K562 (cell line): ENCODE measurements around the gene ENO2. TPM values are rescaled to one million over a fixed set of nuclear protein-coding genes. Genes with fewer than 3 reads are reported as not detected.
"Not testable (repeated sequence)": the region's sequence is repeated elsewhere in the genome, so short reads cannot be mapped to it uniquely, and the experiment has no call there.

Experiments used
- ATAC-seq: fragments of 200-7000 bp; cut with Tn5 transposase; 3 replicates; pipeline ENCODE4 v1.9.1; 2020; ENCODE audit warnings: moderate library complexity
- BruUV-seq: library from RNA; stranded (reverse); fragments of 400-500 nt; replicated peaks from 2 replicates; lab custom pipeline; 2021; lab: Mats Ljungman, UMichigan
- CTCF ChIA-PET: fragments of 300-600 bp; formaldehyde crosslinking; extraction: SDS; loops from one replicate; lab custom pipeline; 2021; ENCODE audit warnings: low intra/inter-chr PET ratio; lab: Yijun Ruan, JAX
- POLR2A ChIA-PET: fragments of 300-600, 350-650 bp; sonication (Branson Sonifier 250); formaldehyde crosslinking; extraction: SDS; loops from one replicate; lab custom pipeline; 2021; ENCODE audit warnings: antibody characterized with exemption, inconsistent platforms; lab: Yijun Ruan, JAX
- DNase-seq, 4 experiments: peaks; one replicate each; pipeline versions ENCODE4 v3.0.0 to v3.0.0-alpha.2; 2011 to 2018; ENCODE audit warnings: low spot score in 3 of 4, mixed read lengths in 3 of 4; ENCODE audit errors: extremely low read depth in 1 of 4
- FAIRE-seq: peaks from 2 replicates; lab custom pipeline; 2011; peaks lifted over from hg19 to GRCh38; lab: Jason Lieb, UNC
- H2AFZ ChIP-seq: 2 replicates; pipeline ENCODE4 v1.6.0; 2011; ENCODE audit warnings: low read depth, low read length, control low read depth, inconsistent platforms
- H3K27ac ChIP-seq: fragments of 200-600 bp; 3 replicates; pipeline ENCODE4 v1.8.0; 2011; ENCODE audit warnings: low read depth, mild to moderate bottlenecking, control low read depth, inconsistent platforms, low read length, moderate library complexity, mixed read lengths; ENCODE audit errors: extremely low read depth
- H3K27me3 ChIP-seq, 2 experiments: fragments of 300-600 bp in 1 of 2; 2 replicates in 1 of 2; 3 replicates in 1 of 2; pipeline versions ENCODE4 v1.6.0 to v1.8.0; 2011; ENCODE audit warnings: inconsistent platforms in 2 of 2, low read length in 2 of 2, mild to moderate bottlenecking in 1 of 2, mixed read lengths in 1 of 2, moderate library complexity in 1 of 2; ENCODE audit not compliant: control insufficient read depth in 2 of 2, insufficient read depth in 2 of 2
- H3K36me3 ChIP-seq: fragments of 300-600 bp; 3 replicates; pipeline ENCODE4 v1.8.0; 2011; ENCODE audit warnings: mild to moderate bottlenecking, low read length, inconsistent platforms; ENCODE audit not compliant: control insufficient read depth, insufficient read depth
- H3K4me1 ChIP-seq, 2 experiments: fragments of 200-600 bp in 1 of 2; replicated peaks in 1 of 2; 2 replicates in 1 of 2; 3 replicates in 1 of 2; pipeline versions ENCODE4 v1.5.1 to v1.8.0; 2011; ENCODE audit warnings: inconsistent platforms in 2 of 2, low read length in 2 of 2, mild to moderate bottlenecking in 1 of 2, mixed read lengths in 1 of 2, moderate library complexity in 1 of 2; ENCODE audit not compliant: control insufficient read depth in 2 of 2, insufficient read depth in 2 of 2
- H3K4me2 ChIP-seq: 2 replicates; pipeline ENCODE4 v1.6.1; 2011; ENCODE audit warnings: low read length, control low read depth, inconsistent platforms, mixed read lengths; ENCODE audit not compliant: insufficient read depth
- H3K4me3 ChIP-seq: fragments of 200-600 bp; sonication (generic), shearing (Covaris generic); 2 replicates; pipeline ENCODE4 v1.5.1; 2016; ENCODE audit warnings: control low read depth, inconsistent platforms
- H3K79me2 ChIP-seq: fragments of 200-600 bp; 3 replicates; pipeline ENCODE4 v1.8.0; 2011; ENCODE audit warnings: low read length, inconsistent platforms; ENCODE audit not compliant: control insufficient read depth, insufficient read depth
- H3K9ac ChIP-seq, 2 experiments: 2 replicates each; pipeline versions ENCODE4 v1.6.0 to v1.6.1; 2011; ENCODE audit warnings: low read depth in 2 of 2, low read length in 2 of 2, control low read depth in 1 of 2, inconsistent platforms in 1 of 2, mild to moderate bottlenecking in 1 of 2, mixed read lengths in 1 of 2; ENCODE audit not compliant: insufficient read depth in 1 of 2
- H3K9me1 ChIP-seq: one replicate; pipeline ENCODE4 v1.6.0; 2011; ENCODE audit warnings: inconsistent platforms, mild to moderate bottlenecking, low read length, moderate library complexity; ENCODE audit not compliant: control insufficient read depth, insufficient read depth
- H3K9me3 ChIP-seq: replicated peaks from 2 replicates; pipeline ENCODE4 v1.5.1; 2011; ENCODE audit warnings: low read depth, low read length, inconsistent platforms; ENCODE audit not compliant: control insufficient read depth, insufficient read depth
- H4K20me1 ChIP-seq: replicated peaks from 2 replicates; pipeline ENCODE4 v1.6.1; 2011; ENCODE audit warnings: low read length, inconsistent platforms, mixed read lengths; ENCODE audit not compliant: control insufficient read depth, insufficient read depth
- ARNT ChIP-seq, 2 experiments: fragments of 450-650 bp; IDR thresholded peaks; 2 replicates each; pipeline ENCODE4 v1.6.1; 2016; ENCODE audit warnings: mild to moderate bottlenecking in 1 of 2
- BHLHE40 ChIP-seq: IDR thresholded peaks from 2 replicates; pipeline ENCODE4 v1.6.1; 2011; ENCODE audit warnings: low read length, improper control_type of control experiment
- CBFA2T3 ChIP-seq: fragments of 450-650 bp; IDR thresholded peaks from 2 replicates; pipeline ENCODE4 v1.6.1; 2017
- HNRNPLL ChIP-seq: fragments of 200-400 bp; formaldehyde crosslinking; IDR thresholded peaks from 2 replicates; pipeline ENCODE4 v1.6.1; 2017; ENCODE audit warnings: low read length, low read depth, mild to moderate bottlenecking; ENCODE audit not compliant: poor library complexity, severe bottlenecking
- NFATC3 ChIP-seq: fragments of 450-650 bp; IDR thresholded peaks from 2 replicates; pipeline ENCODE4 v1.6.1; 2017; ENCODE audit warnings: mild to moderate bottlenecking
- YBX1 ChIP-seq: fragments of 450-650 bp; IDR thresholded peaks from 2 replicates; pipeline ENCODE4 v1.7.1; 2016; ENCODE audit warnings: mild to moderate bottlenecking
- WGBS: fragments of 100-300 bp; shearing (Covaris generic); methylation state at CpG from one replicate; pipeline ENCODE4 v1.1.6; 2016; ENCODE audit warnings: low coverage, mixed read lengths; ENCODE audit not compliant: insufficient coverage; ENCODE audit errors: missing lambda C conversion rate; 5-methylcytosine and 5-hydroxymethylcytosine counted together
- in situ Hi-C: fragments of 300-500 bp; cut with MboI; formaldehyde crosslinking; loops from 4 replicates; pipeline ENCODE4 v1.15.0; 2018; ENCODE audit warnings: inconsistent platforms, mixed read lengths
- intact Hi-C: fragments of 100-400 bp; cut with micrococcal nuclease; formaldehyde crosslinking; loops from 2 replicates; pipeline ENCODE4 v1.14.2; 2022
- polyA plus RNA-seq, 8 experiments: library from polyadenylated mRNA; depleted of rRNA in 4 of 8; stranded (reverse) in 5 of 8; unstranded in 3 of 8; fragments of >200 nt; fragmentation: Nextera tagmentation in 2 of 8; fragmentation: Illumina TruSeq in 1 of 8; extraction: Ambion mirVana in 2 of 8; extraction: Trizol in 1 of 8; gene quantifications; 2 replicates each; pipeline versions ENCODE4 v1.2.1 to v1.2.3, GENCODE V29; 2011 to 2014; ENCODE audit warnings: inconsistent platforms in 1 of 8, missing spikeins in 1 of 8
- total RNA-seq, 7 experiments: library from RNA; depleted of rRNA in 6 of 7; stranded (reverse); fragments of >200 nt in 6 of 7; fragmentation: Illumina TruSeq in 2 of 7; extraction: Trizol in 2 of 7; gene quantifications; 2 replicates each; pipeline versions ENCODE4 v1.2.1 to v1.2.3, GENCODE V29; 2011 to 2021; ENCODE audit warnings: low replicate concordance in 1 of 7
- TF ChIP-seq, protein P1 (sequence below): fragments of 250-450 bp; sonication (Bioruptor Pico); IDR thresholded peaks from 2 replicates; pipeline ENCODE4 v1.4.0; 2020; ENCODE audit warnings: mild to moderate bottlenecking, moderate library complexity, borderline replicate concordance
- TF ChIP-seq, protein P2 (sequence below): fragments of 450-650 bp; conservative IDR thresholded peaks from 2 replicates; pipeline ENCODE4 v1.6.1; 2016; ENCODE audit warnings: missing genetic modification characterization, low read depth, mild to moderate bottlenecking, missing compliant biosample characterization, moderate library complexity

Gene ENO2
- total and polyA plus RNA-seq, 9 of the 15 experiments (the other 6 are each of a cell fraction or from before 2014, with no cell fraction given), result 10.9 to 43.3 (median 21.0) TPM

DNA sequence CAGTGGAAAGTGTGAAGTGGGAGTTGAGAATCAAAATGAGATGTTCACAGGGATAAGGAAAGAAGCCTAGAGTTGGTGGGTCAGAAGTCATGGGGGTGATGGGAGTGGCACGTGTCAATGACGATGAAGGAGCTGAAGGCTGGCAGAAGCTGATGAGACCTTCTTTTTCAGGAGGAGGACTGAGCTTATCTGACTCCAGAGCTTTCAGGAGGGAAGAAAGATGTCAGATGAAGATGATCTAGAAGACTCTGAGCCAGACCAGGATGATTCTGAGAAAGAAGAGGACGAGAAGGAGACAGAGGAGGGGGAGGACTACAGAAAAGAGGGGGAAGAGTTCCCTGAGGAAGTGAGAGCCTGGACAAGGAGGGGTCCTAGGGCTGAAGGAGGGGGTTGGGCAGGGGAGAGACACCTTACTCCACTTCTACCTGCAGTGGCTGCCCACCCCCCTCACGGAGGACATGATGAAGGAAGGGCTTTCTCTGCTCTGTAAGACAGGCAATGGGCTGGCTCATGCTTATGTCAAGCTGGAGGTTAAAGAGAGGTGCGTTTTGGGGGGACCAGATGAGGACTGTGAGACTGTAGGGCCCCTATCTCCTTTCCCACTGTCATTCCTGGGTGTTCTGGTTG, 8.9 kb upstream of the ENO2 start:
- H3K79me2 ChIP-seq, result no peaks in the 10 kb centered on the region
- H2AFZ ChIP-seq, result peak overlapping the region; percentile 98; the same call in 1 of the 2 replicates
- peak overlapping the region; percentile 79 to 85; a peak in 3 of 4 replicates for H3K9ac ChIP-seq
- peak; percentile 33; the same call in 1 of the 2 replicates for TF ChIP-seq CBFA2T3
- TF ChIP-seq ARNT (IDR thresholded peaks at IDR 0.05), result peak in 1 of 2 experiments; percentile 99; a peak in 2 of 4 replicates
- 0 out of 2 replicates have a peak, but pooled peaks have one; percentile 12 for TF ChIP-seq YBX1
- TF ChIP-seq HNRNPLL, result no peak
- TF ChIP-seq, protein P1, sequence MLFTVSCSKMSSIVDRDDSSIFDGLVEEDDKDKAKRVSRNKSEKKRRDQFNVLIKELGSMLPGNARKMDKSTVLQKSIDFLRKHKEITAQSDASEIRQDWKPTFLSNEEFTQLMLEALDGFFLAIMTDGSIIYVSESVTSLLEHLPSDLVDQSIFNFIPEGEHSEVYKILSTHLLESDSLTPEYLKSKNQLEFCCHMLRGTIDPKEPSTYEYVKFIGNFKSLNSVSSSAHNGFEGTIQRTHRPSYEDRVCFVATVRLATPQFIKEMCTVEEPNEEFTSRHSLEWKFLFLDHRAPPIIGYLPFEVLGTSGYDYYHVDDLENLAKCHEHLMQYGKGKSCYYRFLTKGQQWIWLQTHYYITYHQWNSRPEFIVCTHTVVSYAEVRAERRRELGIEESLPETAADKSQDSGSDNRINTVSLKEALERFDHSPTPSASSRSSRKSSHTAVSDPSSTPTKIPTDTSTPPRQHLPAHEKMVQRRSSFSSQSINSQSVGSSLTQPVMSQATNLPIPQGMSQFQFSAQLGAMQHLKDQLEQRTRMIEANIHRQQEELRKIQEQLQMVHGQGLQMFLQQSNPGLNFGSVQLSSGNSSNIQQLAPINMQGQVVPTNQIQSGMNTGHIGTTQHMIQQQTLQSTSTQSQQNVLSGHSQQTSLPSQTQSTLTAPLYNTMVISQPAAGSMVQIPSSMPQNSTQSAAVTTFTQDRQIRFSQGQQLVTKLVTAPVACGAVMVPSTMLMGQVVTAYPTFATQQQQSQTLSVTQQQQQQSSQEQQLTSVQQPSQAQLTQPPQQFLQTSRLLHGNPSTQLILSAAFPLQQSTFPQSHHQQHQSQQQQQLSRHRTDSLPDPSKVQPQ (CRISPR knock-in tag), result no peak
- TF ChIP-seq, protein P2, sequence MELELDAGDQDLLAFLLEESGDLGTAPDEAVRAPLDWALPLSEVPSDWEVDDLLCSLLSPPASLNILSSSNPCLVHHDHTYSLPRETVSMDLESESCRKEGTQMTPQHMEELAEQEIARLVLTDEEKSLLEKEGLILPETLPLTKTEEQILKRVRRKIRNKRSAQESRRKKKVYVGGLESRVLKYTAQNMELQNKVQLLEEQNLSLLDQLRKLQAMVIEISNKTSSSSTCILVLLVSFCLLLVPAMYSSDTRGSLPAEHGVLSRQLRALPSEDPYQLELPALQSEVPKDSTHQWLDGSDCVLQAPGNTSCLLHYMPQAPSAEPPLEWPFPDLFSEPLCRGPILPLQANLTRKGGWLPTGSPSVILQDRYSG (tag), result no peak
- 0 out of 2 replicates have a peak, but pooled peaks have one; percentile 20 for TF ChIP-seq BHLHE40
- no peak for TF ChIP-seq NFATC3
- no peaks in the 10 kb centered on the region for H3K9me1 ChIP-seq
- peak overlapping the region; percentile 67; the same call in 2 of the 3 replicates for H3K27ac ChIP-seq
- no peaks in the 10 kb centered on the region for H3K36me3 ChIP-seq
- intact Hi-C loops, result no loop called here
- FAIRE-seq (no peak), ATAC-seq (no peak), DNase-seq (peak in 1 of 4 experiments; percentile 22)
- H4K20me1 ChIP-seq, result no peaks in the 10 kb centered on the region
- ChIA-PET CTCF (no interaction called here), POLR2A (interaction anchor here (0.6 to 1.5 kb wide), 6 partner anchors 36 to 325 kb away, joined by 3 to 6 read pairs (median 3); no protein-coding TSS in a partner anchor)
- WGBS, result 5% methylated on average over 5 of the region's 5 CpGs
- peak overlapping the region; percentile 96 for H3K4me2 ChIP-seq
- peak overlapping the region; percentile 68 for H3K4me3 ChIP-seq
- H3K9me3 ChIP-seq, result no peaks in the 10 kb centered on the region; the same call in 1 of the 2 replicates
- H3K27me3 ChIP-seq, result no peaks in the 10 kb centered on the region
- in situ Hi-C loops, result no loop called here
- no TSS peak for BruUV-seq
- H3K4me1 ChIP-seq, result peaks cover 11 to 15% of the 10 kb centered on the region in 2 experiments; a peak in 4 of 5 replicates

DNA sequence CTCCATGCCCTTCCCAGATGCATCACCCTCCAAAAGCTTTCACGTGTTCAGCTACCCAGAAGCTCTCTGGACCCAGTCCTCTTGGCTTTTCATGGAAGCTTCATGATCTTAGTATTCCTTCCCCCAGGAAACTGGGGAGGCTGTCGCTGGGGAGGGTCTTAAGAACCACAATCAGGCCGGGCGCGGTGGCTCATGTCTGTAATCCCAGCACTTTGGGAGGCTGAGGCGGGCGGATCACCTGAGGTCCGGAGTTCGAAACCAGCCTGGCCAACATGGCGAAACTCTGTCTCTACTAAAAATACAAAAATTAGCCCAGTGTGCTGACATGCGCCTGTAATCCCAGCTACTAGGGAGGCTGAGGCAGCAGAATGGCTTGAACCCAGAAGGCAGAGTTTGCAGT, 6.2 kb upstream of the ENO2 start:
- H3K27ac ChIP-seq, H3K9ac ChIP-seq, BruUV-seq, H3K27me3 ChIP-seq, H3K9me3 ChIP-seq, H3K9me1 ChIP-seq, H3K36me3 ChIP-seq, FAIRE-seq, H4K20me1 ChIP-seq, in situ Hi-C loops, CTCF ChIA-PET, H3K79me2 ChIP-seq, ATAC-seq, intact Hi-C loops, DNase-seq, H2AFZ ChIP-seq, H3K4me3 ChIP-seq, H3K4me2 ChIP-seq: not testable (repeated sequence)
- H3K4me1 ChIP-seq, result peaks cover 14 to 15% of the 10 kb centered on the region in 2 experiments; a peak in 4 of 5 replicates
- POLR2A ChIA-PET, result interaction anchor here (0.6 to 2.1 kb wide), 3 partner anchors 9 to 43 kb away, joined by 3 to 6 read pairs (median 4); no protein-coding TSS in a partner anchor
- 83% methylated on average over 8 of the region's 11 CpGs for WGBS
